Measurements from ENCODE around the gene BAD. TPM values are rescaled to one million over a fixed set of nuclear protein-coding genes. Genes with fewer than 3 reads are reported as not detected.

Gene BAD
- total RNA-seq, 4 donors from 2014 or later: 27.8 to 88.0 (median 76.3) TPM

DNA sequence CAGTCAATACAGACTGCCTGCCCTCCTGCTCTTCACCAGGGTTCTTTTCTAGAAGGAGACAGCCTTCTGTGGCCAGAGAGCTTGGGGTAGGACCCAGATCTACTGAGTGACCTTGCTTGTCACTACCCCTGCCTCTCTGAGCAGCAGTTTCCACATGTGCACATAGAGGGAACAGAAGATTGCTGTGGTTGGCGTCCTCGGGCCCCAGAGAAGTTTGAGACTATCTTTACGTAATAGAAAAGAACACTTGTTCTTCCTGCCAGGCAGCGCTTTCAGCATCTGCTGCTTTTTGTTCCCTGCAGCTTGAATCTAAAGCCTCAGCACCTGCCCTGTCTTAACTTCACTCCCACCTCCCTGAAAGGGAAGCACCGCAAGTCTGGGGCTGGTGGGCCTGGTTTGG lies 45.5 kb downstream of the BAD start:
- Histone ChIP-seq H3K9me3 (no peaks in the 10 kb centered on the region), H3K4me3 (no peak overlapping the region), H3K27me3 (no peaks in the 10 kb centered on the region), H3K4me1 (peaks cover 27 to 43% of the 10 kb centered on the region in 2 donors), H3K27ac (peak overlapping the region in 3 of 4 donors; percentile 92 to 100 (median 93)), H3K36me3 (peaks cover 0 to 10% of the 10 kb centered on the region in 2 donors)
- TF ChIP-seq CTCF (IDR thresholded peaks at IDR 0.05 in 4 of 5, conservative IDR thresholded peaks at IDR 0.05 in 1 of 5): no peak
- TF ChIP-seq POLR2A (IDR thresholded peaks at IDR 0.05): no peak
- intact Hi-C loops (cut with DNase I; ENCODE audit: low total_unique reads) (no loop called here), in situ Hi-C loops (cut with MboI; ENCODE audit: low sequenced_read_pairs in 4 of 4) (no loop called here)
- ATAC-seq: no peak
- DNase-seq: no peak

DNA sequence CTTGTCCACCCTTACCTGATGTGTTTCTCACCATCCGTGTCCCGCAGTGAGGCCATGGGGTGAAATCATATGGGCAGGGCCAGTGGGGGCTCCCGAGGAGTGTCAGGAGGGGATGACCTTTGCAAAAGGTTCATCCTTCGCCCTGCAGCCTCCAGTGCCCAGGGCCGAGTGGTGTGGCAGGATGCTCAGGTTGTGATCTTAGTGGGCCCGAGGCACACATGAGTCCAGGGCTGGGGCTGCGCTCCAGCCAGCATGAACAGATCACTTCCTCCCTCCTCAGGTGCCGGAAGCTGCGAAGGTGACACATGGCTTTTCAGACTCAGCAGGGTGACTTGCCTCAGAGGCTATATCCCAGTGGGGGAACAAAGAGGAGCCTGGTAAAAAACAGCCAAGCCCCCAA lies 46.4 kb downstream of the BAD start:
- Histone ChIP-seq H3K4me3 (no peak overlapping the region), H3K27ac (peak overlapping the region in 1 of 4 donors; percentile 100), H3K9me3 (no peaks in the 10 kb centered on the region), H3K27me3 (no peaks in the 10 kb centered on the region), H3K36me3 (peaks cover 0 to 5% of the 10 kb centered on the region in 2 donors), H3K4me1 (peaks cover 29 to 41% of the 10 kb centered on the region in 2 donors)
- intact Hi-C loops (cut with DNase I; ENCODE audit: low total_unique reads) (no loop called here), in situ Hi-C loops (cut with MboI; ENCODE audit: low sequenced_read_pairs in 4 of 4) (no loop called here)
- TF ChIP-seq POLR2A (IDR thresholded peaks at IDR 0.05): no peak
- no peak for TF ChIP-seq CTCF (IDR thresholded peaks at IDR 0.05 in 4 of 5, conservative IDR thresholded peaks at IDR 0.05 in 1 of 5)
- ATAC-seq (no peak), DNase-seq (no peak)

GRCh38 chr11:64237484-64237951 lies 46.9 kb downstream of the BAD start:
- intact Hi-C loops (cut with DNase I; ENCODE audit: low total_unique reads) (no loop called here), in situ Hi-C loops (cut with MboI; ENCODE audit: low sequenced_read_pairs in 4 of 4) (no loop called here)
- H3K36me3 ChIP-seq: peaks cover 0 to 5% of the 10 kb centered on the region in 2 donors
- no peak overlapping the region for H3K4me3 ChIP-seq
- DNase-seq (no peak), ATAC-seq (no peak)
- no peaks in the 10 kb centered on the region for H3K9me3 ChIP-seq
- H3K27ac ChIP-seq: peak overlapping the region in 1 of 4 donors; percentile 100
- no peaks in the 10 kb centered on the region for H3K27me3 ChIP-seq
- peaks cover 25 to 36% of the 10 kb centered on the region in 2 donors for H3K4me1 ChIP-seq
- TF ChIP-seq CTCF (IDR thresholded peaks at IDR 0.05 in 4 of 5, conservative IDR thresholded peaks at IDR 0.05 in 1 of 5) (no peak), POLR2A (IDR thresholded peaks at IDR 0.05) (no peak)

DNA sequence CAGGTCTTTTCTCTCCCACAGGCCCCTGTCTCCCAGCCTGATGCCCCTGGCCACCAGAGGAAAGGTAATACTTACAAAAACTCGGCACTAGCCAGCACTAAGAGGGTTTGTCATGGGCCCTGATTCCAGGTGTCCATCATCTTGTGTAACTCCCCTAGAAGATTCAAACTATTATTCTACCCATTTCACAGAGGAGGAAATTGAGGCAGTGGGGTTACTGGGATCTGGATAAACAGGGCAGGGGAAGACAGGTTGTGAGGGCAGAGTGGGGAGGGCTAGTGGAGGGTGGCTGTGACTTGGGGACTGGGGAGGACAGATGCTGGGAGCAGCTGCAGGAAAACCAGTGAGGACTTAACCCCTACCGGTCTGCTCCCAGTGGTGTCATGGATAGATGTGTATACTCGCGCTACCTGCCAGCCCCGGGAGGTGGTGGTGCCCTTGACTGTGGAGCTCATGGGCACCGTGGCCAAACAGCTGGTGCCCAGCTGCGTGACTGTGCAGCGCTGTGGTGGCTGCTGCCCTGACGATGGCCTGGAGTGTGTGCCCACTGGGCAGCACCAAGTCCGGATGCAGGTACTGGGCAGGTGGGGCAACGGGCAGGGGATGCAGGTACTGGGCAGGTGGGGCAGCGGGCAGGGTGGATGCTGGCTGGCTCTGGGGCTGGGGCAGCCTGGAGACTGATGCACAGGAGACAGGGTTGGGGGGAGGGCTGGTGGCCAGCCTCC lies 48.9 kb downstream of the BAD start:
- intact Hi-C loops (cut with DNase I; ENCODE audit: low total_unique reads): no loop called here
- H3K27me3 ChIP-seq: no peaks in the 10 kb centered on the region
- H3K4me3 ChIP-seq: peak overlapping the region; percentile 60 to 73 (median 68)
- peaks cover 0 to 5% of the 10 kb centered on the region in 2 donors for H3K36me3 ChIP-seq
- H3K9me3 ChIP-seq: no peaks in the 10 kb centered on the region
- TF ChIP-seq POLR2A (IDR thresholded peaks at IDR 0.05) (no peak), CTCF (IDR thresholded peaks at IDR 0.05 in 4 of 5, conservative IDR thresholded peaks at IDR 0.05 in 1 of 5) (no peak)
- DNase-seq: no peak
- peak overlapping the region; percentile 83 to 90 (median 88) for H3K27ac ChIP-seq
- H3K4me1 ChIP-seq: peaks cover 26% of the 10 kb centered on the region in 2 donors
- no peak for ATAC-seq
- in situ Hi-C loops (cut with MboI; ENCODE audit: low sequenced_read_pairs in 4 of 4): no loop called here
